GM21576 (cell line): Measurements from ENCODE around the gene SLC44A4.
"Not testable (repeated sequence)": the region's sequence is repeated elsewhere in the genome, so short reads cannot be mapped to it uniquely, and the experiment has no call there.

Experiments
- ATAC-seq: cut with Tn5 transposase; IDR thresholded peaks from one replicate; pipeline ENCODE4 v1.9.1; 2021; ENCODE audit warnings: mild to moderate bottlenecking, moderate library complexity; ENCODE audit not compliant: unreplicated experiment

Gene SLC44A4

DNA sequence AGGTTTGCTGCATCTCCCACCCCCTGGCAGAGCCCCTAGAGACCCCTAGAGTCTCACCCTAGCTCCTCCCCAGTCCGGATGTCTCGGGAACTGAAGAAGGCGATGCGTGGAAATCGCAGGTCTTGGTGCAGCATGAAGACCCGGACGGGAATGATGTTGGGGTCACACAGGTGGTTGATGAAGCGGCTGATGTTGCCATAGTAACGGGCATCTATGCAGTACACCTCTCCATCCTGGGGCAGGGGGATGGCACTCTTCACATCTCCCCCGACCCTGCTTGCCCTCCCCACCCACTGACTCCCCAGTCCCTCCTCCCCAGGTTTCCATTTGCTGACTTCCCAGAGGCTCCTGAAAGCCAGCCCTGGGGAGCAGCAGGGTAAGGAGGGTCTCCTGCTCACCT, 1.8 kb upstream of the SLC44A4 start:
- no peak for ATAC-seq

DNA sequence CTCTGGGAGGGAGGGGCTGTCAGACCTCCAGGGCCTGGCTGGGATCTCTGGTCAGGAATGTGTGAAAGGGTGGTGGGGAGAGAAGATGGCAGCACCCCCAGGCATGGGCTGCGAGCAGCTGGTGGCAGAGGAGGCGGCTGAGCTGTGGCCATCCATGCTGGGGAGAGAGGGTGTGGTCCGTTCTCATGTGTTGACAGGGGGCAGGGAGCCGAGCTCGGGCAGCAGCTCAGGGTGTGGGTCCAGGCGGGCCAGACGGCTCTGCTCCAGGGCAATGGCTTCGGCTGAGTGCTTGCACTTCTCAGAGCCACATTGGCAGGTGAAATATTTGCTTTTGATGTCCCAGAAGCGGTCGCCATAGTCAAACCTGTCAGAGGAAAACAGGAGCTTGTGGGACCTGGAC, 1.1 kb upstream of the SLC44A4 start:
- no peak for ATAC-seq

DNA sequence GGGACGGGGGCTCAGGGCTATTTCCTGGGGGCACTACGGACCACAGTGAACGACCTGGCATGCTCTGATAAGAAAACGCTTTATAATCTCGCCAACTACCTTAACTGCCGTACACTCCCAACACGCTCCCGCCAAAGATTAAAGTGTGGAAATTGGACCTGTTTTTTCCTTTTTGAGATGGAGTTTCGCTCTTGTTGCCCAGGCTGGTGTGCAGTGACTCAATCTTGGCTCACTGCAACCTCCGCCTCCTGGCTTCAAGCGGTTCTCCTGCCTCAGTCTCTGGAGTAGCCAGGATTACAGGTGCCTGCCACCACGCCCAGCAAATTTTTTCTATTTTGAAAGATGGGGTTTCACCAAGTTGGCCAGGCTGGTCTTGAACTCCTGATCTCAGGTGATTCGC, 346 bp upstream of the SLC44A4 start:
- no peak for ATAC-seq

GRCh38 chr6:31878222-31878621, 575 bp downstream of the SLC44A4 start:
- no peak for ATAC-seq

DNA sequence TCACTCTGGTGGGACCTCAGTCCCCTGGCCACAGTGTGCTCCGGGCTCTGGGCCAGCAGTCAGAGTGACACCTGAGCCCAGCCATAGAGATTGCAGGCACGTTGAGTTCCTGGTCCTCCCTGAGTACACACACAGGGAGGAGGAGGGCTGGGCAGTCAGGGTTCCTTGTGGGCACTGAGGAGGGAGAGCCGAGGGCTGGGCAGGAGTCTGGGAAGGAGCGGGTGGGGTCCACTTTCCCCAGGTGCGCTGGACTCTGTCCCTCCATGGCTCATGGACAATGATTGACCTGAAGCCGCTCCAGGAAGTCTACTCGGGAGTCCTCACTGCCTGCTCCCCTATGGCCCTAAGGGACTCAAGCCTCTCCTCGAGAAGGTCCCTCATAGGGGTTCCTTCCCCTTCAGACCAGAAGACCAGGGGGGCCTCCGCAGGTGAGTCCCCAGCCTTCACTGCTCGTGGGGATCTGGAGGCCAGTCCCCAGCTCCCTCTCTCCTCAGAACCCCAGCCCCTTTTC, 1.1 kb downstream of the SLC44A4 start:
- no peak for ATAC-seq

- ATAC-seq, result no peak
These were observed 1.6 kb downstream of the SLC44A4 start for GRCh38 chr6:31877125-31877650.

DNA sequence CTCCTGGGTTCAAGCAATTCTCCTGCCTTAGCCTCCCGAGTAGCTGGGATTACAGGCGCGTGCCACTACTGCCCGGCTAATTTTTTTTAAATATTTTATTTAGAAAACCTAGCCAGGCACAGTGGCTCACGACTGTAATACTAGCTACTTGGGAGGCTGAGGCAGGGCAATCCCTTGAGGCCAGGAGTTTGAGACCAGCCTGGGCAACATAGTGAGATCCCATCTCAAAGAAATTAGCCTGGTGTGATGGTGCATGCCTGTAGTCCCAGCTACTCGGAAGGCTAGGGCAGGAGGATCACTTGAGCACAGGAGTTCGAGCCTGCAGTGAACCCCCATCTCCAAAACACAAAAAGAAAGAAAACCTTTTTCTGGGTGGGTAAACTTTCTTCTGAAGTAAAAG, 2.4 kb downstream of the SLC44A4 start:
- ATAC-seq, result no peak

- no peak for ATAC-seq
These were observed 2.9 kb downstream of the SLC44A4 start for GRCh38 chr6:31875877-31876276.

DNA sequence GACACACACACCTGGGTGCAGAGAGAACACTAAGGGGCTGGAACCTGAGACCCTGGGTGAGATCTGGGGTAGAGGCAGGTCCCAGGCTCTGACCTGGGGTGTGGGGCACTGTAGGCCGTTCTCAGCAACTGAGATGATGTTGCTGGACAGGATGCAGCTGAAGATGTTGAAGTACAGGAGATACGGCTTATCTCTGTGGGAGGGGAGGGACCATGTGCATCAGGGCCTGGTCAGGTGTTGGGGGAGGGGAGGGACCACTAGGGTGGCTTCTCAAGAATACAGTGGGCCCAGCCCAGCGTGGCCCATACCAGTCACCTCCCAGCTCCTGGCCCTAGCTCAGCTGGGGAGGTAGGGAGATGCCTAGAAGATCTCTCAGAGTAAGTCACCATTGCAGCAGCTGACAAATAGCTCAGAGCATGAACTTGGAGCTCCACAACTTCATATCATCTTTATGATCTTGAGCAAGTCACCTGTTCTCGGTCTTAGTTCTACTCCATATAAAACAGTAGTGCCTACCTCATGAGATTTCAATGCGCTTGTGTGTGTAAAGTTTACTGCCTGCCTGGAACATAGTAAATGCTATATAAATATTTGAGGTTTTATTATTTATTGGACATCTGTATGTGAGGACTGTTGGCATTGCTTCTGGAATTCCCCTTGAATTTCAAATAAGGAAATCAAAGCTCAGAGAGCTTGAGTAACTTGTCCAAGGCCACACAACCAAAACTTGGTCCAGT, 3.8 kb downstream of the SLC44A4 start:
- no peak for ATAC-seq

DNA sequence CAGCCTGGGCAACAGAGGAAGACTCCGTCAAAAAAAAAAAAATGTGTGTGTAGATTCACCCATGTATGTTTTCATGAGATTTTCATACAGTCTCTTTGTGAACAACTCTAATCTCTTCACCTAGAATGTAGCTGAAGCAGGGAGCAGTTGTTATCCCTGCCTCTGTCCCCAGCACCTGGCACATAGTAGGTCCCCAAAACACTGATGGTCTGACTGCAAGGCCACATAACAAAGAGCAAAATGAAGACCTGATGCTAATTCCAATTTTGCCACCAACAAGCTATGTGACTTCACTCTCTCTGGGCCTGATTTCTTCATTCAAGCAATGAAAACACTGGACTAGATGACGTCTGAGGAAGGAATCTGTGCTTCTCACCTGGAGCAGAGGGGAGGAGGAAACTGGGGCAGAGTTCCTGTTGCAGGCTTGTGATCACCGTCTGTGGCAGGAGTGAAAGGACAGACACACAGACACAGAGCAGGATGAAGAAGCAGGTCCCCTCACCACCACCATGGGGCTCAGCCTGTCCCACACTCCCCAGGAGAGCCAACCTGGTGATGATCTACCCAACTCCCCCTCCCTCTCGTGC, 4.6 kb downstream of the SLC44A4 start:
- ATAC-seq, result no peak

DNA sequence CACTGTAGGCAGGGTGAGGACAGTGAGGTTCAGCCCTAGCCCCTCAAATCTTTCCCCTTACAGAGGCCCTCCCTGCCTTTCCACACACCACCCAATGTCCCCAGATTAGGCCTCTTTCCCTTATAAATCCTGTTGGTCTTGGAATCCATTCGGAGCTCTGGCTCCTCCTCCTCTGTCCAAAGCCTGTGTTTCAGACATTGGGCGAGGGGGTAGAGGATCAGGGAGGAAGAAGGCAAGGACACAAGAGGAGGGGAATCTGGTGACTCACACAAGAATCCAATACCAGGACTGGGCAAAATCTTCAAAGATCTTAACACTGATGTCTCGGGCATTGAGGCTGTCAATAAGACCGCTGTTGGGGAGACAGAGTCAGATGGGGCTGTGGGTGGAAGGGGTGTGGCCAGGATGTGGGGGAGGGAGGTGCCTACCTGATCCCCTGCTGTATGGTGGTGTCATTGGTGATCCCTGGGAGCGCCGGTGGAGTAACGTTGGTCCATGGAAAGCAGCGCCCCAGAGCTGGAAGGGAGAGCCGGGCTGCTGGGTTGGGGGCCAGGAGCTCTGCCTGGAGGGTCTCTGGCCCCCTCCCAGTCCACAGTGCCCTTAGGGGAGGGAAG, 7.6 kb downstream of the SLC44A4 start:
- no peak for ATAC-seq

DNA sequence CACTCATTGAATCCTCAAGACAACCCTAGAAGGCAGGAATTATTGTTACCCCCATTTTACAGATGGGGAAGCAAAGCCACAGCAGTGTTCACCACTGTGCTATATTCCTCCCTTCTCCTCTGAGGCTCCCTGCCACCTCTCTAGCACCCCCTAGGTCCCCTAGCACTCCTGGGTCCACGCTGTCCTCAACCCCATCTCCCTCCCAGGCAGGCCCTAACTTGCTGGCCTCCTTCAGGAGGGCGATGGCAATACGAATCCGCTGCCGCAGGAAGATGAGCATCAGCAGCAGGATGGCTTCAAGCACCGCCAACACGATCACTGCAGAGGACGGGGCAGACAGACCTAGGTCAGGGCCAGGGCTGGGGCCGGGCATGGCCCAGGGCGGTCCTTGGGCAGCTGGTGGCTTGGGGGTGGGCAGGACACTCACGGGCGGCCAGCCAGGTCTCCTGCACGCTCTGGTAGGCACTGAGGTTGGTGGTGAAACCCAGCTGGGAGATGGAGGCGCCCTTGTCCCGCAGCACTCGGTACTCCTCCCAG, 8.3 kb downstream of the SLC44A4 start:
- ATAC-seq, result no peak

- ATAC-seq, result no peak
These were observed 9.5 kb downstream of the SLC44A4 start for GRCh38 chr6:31869343-31869742.

- not testable (repeated sequence) for ATAC-seq
These were observed 10.2 kb downstream of the SLC44A4 start for GRCh38 chr6:31868658-31868971.

DNA sequence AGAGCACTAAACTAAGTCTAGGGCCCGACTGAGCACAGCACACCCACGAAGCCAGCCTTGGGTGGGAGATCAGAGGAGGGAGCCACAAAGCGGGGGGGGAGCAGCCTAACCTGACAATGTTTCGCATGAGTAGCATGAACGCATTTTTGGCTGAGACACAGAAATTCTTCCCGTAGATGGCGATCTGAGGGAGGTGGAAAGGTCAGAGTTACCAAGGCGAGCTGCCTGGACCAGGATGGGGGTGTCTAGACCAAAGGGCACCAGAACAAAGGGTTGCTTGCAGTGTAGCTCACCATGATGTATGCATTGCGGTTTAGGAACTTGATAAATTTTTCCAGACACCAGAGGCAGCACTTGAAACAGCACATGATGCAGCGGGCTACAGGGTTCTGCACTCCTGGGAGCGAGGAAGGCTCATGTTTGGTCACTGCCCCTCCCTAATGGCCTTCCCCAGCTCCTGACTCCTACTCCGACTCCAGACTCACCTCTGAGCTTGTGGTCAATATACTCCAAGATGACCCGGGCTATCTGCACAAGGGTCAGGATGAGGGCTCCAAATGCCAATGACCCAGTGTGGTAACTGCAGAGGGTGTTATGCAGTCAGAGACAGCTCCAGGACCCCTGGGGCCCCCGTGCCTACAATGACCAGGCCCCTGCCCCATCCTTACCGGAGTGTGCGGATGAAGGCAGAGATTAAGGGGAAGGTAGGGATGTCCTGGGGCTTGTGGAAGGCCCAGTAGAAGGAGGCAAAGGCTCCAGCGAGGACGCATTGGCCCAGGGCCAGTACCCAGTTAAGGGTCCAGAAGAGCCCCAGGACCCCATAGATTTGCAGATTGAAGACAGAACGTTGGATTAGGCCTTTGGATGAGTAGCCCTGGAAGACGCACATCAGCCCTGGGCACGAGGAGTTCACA, 13.3 kb downstream of the SLC44A4 start:
- ATAC-seq, result no peak

DNA sequence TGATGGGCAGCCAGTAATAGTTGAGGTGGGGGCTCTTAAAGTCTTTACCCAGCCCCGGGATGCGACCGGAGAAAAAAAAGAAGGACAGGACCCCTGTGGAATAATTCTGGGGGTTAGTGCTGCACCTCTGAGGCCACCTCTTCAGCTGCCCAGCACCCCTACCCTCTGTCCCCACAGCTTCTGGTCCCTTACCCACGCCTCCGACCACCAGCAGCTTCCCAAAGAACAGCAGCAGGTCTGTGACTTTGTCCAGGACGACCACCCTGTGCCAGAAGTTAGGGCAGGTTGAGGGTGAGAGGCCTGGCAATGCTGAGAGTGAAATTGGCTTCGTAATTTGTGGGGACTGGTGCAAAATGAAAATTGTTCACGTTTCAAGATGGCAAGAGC, 14.0 kb downstream of the SLC44A4 start:
- ATAC-seq, result no peak

- not testable (repeated sequence) for ATAC-seq
These were observed 14.7 kb downstream of the SLC44A4 start for GRCh38 chr6:31864123-31864562.

GRCh38 chr6:31862344-31863235, 16.2 kb downstream of the SLC44A4 start, which contains the start of gene NEU1:
Gene NEU1, minus strand, starts transcription at chr6:31862821. Its CDS starts 45 bp downstream, at chr6:31862776.
- peak; percentile 90 for ATAC-seq

DNA sequence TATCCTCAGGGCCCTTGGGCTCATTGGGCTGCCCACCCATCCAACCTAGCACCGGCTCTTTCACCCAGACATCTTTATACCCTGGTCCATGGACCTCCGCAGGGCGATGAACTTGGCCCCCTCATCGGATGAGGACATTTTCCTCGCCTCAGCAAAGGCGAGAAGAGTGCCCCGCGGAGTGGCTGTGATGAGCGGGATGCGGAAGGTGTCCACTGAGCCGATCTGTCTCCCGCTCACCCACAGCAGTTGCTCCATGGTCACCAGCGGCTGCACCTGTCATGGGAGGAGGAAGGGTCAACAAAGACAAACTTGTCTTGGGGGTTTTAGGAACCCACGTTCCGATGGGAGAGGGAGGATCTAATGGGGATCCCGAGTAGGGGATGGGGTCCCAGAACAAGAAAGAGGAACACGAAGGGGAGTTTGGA, 16.9 kb downstream of the SLC44A4 start:
- no peak for ATAC-seq

GRCh38 chr6:31861150-31861549, 17.6 kb downstream of the SLC44A4 start:
- ATAC-seq, result no peak
